NCI-H1436 treated with DMSO at 0.1 percent for 48 hours (cell line): ENCODE results near the gene KLHL29.

Source experiments
- DNase-seq: peaks from one replicate; lab custom pipeline; 2025; lab: John Stamatoyannopoulos, UW

Gene KLHL29

DNA sequence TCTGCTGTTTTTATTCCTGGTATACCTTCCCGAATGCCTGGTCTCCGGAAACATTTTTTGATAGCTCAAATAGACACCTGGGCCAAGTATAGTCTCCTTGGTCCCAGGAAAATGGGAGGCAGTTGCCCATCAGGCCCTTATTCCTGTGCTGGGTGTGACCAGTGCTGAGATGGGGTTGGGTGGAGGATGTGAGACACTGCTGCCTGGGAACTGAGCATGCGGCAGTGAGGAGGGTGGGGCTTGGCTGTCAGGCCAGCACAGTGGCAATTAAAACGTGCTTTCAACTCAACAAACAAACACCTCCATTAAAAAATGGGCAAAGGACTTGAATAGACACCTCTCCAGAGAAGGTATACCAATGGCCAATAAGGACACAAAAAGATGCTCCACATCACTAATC is 12.5 kb downstream of the KLHL29 start:
- no peak for DNase-seq

GRCh38 chr2:23399674-23400261 is 14.8 kb downstream of the KLHL29 start:
- no peak for DNase-seq

- no peak for DNase-seq
Measured at GRCh38 chr2:23400703-23401102, 15.7 kb downstream of the KLHL29 start.

DNA sequence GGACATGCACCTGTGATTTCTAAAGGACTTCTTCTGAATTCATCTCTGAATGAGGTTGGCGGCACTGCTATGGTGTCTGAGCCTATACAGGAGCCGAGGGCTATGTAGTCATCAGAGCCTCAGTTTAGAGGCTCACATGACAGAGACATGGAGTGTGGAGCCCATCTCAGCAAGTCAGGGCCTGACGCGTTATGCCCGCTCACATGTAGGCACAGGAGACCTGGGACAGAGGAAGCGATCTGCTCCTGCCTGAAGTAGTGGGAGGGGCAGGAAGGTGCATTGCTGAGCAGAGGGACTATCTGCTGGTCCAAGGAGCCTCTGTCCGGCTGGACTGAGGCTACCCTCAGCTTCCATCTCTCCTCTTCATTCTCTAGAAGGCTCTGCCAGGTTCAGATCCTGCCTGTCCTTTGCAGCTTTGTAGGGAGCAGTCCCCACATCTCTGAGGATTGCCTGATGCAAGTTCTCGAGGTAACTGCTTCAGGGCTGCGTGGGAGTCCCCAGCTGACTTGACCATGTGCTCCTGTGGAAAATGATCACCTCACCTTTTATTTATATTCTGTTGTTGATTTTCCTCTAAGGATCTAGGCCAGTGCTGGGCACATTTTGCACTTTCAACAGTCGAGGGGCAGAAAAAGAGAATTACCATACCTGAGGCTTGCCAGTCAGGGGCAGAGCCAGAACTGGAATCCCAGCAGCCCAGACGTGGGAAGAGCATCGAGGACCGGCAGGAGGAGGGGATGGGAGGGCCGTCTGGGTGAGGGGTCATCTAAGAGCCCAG is 16.6 kb downstream of the KLHL29 start:
- DNase-seq: no peak

DNA sequence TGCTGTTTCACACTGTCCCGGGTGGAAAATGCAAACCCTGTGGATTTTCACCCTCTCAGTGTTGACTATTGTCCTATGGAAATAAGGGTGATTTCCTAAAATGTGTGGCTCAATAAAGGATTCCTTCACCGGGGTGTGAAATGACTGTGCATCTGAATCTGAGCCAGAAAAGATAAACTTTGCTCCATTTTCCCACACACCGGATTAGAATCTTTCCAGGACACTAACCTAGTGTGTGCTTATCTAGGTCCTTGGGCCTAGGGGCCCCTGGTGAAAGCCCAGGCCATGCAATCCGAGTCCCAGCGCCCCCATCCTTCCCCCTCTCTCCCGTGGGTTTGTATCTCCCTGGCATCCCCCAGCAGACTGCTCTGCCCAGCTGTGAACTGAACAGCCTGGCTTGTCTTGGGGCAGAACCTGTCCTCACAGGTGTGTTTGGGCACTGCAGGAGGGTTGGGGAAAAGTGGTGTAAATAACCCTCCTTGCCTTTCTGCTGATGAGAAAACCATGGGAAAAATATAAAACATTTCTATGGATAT is 17.3 kb downstream of the KLHL29 start:
- no peak for DNase-seq

GRCh38 chr2:23404426-23404825 is 19.4 kb downstream of the KLHL29 start:
- DNase-seq: peak; percentile 49

GRCh38 chr2:23409248-23409647 is 24.3 kb downstream of the KLHL29 start:
- no peak for DNase-seq

GRCh38 chr2:23410596-23410995 is 25.6 kb downstream of the KLHL29 start:
- DNase-seq: no peak

- no peak for DNase-seq
Measured at GRCh38 chr2:23411752-23412431, 26.9 kb downstream of the KLHL29 start.

DNA sequence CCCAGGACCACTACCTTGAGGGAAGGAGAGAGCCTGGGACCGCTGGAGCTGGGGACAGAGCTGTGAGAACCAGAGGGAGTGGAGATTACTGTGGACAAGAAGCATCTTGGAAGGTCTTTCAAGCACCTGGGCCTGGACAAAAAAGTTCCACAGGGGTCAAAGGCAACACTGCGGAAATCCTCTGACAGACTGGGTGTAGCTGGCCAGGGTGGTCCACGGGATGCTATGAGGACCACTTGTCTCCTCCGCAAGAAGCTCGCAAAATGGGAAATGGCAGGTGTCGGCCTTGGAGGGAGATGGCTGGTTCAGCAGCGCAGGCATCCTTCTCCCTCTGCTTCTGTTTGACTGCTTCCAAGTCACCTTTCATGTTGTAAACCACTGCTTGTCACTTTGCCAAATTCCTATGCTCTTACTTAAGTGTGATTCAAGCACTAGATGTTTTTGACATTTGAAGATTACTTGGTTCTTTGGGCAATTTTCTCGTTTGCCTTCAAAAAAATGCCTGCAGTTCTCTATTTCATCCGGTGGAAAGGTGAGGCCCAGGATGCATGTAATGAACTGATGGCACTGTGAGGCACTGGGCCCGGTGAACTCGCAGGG is 27.7 kb downstream of the KLHL29 start:
- no peak for DNase-seq

GRCh38 chr2:23413641-23414040 is 28.7 kb downstream of the KLHL29 start:
- no peak for DNase-seq

DNA sequence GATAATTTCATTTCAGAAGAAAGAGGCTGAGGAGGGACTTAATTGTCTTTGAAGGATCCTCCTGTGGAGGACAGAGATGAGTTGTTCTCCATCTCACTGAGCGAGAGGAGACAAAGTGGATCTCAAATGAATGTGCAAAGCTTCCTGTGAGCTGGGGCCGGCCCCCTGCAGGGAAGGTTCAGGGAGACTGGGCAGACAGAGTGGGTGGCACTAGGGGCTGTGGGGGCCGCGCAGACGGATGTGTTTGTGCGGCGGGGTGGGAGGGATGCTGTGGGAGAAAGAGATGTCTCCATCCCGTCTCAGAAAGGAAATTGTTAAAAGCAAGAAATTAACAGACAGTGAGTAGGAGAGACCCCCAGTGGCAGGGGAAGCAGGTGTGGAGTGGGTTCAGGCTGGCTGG is 29.1 kb downstream of the KLHL29 start:
- no peak for DNase-seq

- no peak for DNase-seq
Measured at GRCh38 chr2:23414871-23415270, 29.9 kb downstream of the KLHL29 start.

DNA sequence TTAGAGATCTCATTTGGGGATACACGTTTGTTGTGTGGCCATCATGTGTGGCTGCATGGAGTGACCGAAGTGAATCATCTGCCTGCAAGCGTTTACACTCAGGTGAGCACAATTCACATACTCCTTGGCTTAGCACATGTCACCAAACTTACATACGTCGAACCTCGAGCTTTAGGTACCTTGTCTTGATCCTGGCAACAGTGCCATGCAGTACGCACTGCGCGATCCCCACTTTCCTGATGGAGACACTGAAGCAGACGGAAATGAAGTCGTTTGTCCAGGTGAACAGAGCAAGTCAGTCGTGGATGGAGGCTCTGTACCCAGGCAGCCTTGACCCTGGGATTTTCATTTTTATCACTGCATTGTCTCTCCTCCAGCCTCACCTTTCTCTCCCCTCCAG is 32.3 kb downstream of the KLHL29 start:
- DNase-seq: no peak

DNA sequence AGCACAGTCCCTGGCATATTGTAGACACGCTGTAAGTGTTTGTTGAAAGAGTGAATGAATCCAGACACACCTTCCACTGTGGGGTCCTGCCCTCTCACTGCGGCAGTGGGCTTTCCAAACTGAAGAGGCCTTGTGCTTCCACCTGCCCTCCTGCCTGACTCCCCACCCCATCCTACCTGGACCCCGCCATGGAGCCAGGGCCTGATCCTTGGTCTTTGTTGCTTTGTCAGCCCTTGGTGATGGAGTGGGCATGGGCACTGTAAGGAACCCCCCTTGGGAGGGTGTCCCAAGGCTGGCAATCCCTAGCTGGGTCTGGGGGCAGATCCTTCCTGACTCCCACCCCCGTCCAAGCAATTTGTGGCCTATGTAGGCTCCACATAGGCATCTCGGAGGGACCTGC is 33.1 kb downstream of the KLHL29 start:
- no peak for DNase-seq

DNA sequence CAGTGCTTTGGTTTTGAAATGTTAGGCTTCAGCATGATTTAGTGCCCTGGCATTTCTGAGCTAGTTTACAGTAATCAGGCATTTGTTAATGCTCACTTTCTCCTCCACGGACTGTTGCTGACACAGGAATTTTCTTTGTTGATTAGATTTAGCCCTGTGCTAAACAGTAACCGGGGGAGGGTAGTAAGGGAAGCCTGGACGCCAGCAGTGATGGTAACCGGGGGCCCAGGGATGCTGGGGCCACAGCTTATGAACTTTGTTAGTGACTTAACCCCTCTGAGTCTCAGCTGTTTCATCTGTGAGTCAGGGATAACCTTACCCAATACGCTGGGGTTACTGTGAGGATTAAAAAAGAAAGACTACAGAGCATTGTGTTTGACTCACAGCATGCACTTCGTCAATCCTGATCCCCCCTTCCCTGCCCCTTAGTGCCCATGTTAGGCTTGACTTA is 33.5 kb downstream of the KLHL29 start:
- no peak for DNase-seq

DNA sequence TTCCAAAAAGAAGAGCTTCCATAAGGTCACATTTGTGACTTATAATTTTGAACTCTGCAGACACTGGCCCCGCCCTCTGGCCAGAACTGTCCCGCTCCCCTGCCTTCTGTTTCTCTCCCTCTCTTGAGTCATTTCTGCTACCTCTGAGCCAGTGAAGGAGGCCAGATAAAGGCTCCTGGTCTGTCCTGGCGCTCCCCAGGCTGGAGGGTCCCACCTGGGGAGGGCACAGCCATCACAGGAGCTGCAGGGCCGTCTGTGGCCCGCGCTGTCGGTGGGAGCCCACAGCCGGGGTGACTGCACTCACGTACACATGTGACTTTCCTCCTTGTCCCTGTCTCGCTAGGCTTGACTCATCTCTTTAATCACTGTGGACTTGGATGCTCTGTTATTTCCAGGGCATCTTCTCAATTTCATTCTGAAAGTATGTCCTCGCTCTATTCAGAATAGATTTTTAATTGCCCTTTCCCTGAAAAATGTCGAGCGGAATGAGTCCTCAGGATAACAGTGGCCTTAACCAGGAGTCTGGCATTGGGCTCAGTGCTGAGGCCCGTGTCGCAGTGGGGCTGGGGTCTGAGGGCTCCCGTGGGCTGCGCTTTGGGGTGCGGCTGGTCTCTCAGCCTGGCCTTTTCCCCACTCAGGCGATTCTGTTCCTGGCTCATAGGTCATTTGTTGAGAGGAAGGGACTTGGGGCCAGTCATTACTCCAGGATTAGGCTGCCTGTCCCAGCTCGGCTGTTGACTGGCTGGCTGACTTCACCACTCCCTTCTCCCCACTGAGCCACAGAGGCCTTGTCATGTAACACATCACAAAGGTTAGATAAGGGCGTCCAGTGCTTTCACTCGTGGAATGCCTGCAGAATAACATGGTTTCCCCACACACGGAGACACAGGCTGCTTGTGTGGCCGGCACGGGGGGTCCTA is 34.5 kb downstream of the KLHL29 start:
- no peak for DNase-seq

GRCh38 chr2:23420091-23420839 is 35.3 kb downstream of the KLHL29 start:
- no peak for DNase-seq

DNA sequence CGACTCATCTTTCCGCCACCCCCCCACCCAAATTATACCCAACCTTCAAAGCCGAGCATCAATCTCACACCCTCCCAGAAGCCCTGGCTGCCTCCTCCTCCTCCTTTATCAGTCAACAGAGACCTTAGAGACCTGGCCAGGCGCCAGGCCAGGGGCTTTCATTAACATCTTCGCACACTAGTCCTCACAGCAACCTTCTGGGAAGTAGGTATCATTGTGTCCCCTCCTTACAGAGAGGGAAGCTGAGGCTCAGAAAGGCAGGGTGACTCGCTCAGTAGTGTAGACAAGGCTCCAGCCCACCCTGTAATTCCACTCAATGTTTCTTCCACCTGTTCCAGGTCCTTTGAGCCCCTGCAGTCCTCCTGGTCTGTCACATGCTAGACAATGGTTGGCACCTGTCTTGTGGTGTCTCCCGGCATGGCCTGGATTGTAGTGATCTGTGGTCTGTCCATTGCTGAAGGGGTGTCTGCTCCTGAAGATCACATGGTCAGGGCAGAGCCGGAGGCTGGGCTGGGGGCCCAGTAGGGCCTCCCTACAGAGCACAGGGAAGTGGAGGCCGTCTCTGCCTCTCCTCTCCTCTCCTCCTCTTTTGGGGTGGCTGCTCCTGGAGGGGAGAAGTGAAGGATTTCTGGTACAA is 36.0 kb downstream of the KLHL29 start:
- DNase-seq: no peak
